Type B pancreatic cell (in vitro differentiated cells): Measurements from ENCODE around the gene ZFYVE16. TPM values are rescaled to one million over a fixed set of nuclear protein-coding genes. Genes with fewer than 3 reads are reported as not detected.

ENCODE experiments used
- DNase-seq: peaks from one replicate; pipeline ENCODE4 v3.0.0; 2021; ENCODE audit warnings: mixed read lengths; ENCODE audit not compliant: unreplicated experiment; ENCODE audit errors: extremely low spot score
- H3K27ac Mint-ChIP-seq: 2 replicates; pipeline ENCODE4 v1.8.0; 2021; ENCODE audit warnings: mild to moderate bottlenecking, mixed read lengths
- H3K27me3 Mint-ChIP-seq: 2 replicates; pipeline ENCODE4 v1.8.0; 2021; ENCODE audit warnings: mixed read lengths
- H3K36me3 Mint-ChIP-seq: 2 replicates; pipeline ENCODE4 v1.8.0; 2021; ENCODE audit warnings: mixed read lengths
- H3K4me1 Mint-ChIP-seq: one replicate; pipeline ENCODE4 v1.8.0; 2021; ENCODE audit warnings: mixed read lengths; ENCODE audit not compliant: unreplicated experiment
- H3K4me3 Mint-ChIP-seq: 2 replicates; pipeline ENCODE4 v1.8.0; 2021; ENCODE audit warnings: mild to moderate bottlenecking, mixed read lengths
- H3K9me3 Mint-ChIP-seq: 2 replicates; pipeline ENCODE4 v1.8.0; 2021; ENCODE audit warnings: mixed read lengths
- total RNA-seq: library from RNA; stranded (reverse); gene quantifications from 2 replicates; pipeline ENCODE4 v1.2.1, GENCODE V29; 2021; ENCODE audit warnings: low replicate concordance
- TF ChIP-seq, protein P1 (sequence below): fragments of 200-600 bp; sonication (generic); conservative IDR thresholded peaks from 2 replicates; pipeline ENCODE4 v1.5.0; 2021; ENCODE audit warnings: antibody characterized with exemption, mild to moderate bottlenecking

Gene ZFYVE16
- total RNA-seq, 1 donor from 2014 or later: 55.0 TPM

DNA sequence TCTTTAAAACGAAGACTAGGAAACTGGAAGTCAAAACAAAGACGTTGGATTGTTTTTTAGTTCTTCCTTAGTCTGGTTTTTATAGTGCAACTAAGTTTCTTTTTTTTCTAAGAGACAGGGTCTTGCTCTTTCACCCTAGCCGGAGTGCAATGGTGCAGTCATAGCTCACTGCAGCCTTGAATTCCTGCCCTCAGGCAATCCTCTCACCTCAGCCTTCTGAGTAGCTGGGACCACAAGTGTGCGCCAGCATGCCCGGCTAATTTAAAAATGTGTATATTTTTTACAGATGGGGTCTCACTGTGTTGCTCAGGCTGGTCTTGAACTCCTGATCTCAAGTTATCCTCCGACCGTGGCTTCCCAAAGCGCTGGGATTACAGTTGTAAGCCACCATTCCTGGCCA is 27.6 kb downstream of the ZFYVE16 start:
- Mint-ChIP-seq H3K4me3 (no peak overlapping the region), H3K4me1 (no peaks in the 10 kb centered on the region), H3K27me3 (no peaks in the 10 kb centered on the region), H3K9me3 (no peaks in the 10 kb centered on the region), H3K36me3 (peaks cover 28% of the 10 kb centered on the region), H3K27ac (no peak overlapping the region)
- TF ChIP-seq, protein P1, sequence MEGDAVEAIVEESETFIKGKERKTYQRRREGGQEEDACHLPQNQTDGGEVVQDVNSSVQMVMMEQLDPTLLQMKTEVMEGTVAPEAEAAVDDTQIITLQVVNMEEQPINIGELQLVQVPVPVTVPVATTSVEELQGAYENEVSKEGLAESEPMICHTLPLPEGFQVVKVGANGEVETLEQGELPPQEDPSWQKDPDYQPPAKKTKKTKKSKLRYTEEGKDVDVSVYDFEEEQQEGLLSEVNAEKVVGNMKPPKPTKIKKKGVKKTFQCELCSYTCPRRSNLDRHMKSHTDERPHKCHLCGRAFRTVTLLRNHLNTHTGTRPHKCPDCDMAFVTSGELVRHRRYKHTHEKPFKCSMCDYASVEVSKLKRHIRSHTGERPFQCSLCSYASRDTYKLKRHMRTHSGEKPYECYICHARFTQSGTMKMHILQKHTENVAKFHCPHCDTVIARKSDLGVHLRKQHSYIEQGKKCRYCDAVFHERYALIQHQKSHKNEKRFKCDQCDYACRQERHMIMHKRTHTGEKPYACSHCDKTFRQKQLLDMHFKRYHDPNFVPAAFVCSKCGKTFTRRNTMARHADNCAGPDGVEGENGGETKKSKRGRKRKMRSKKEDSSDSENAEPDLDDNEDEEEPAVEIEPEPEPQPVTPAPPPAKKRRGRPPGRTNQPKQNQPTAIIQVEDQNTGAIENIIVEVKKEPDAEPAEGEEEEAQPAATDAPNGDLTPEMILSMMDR: no peak
- no peak for DNase-seq

DNA sequence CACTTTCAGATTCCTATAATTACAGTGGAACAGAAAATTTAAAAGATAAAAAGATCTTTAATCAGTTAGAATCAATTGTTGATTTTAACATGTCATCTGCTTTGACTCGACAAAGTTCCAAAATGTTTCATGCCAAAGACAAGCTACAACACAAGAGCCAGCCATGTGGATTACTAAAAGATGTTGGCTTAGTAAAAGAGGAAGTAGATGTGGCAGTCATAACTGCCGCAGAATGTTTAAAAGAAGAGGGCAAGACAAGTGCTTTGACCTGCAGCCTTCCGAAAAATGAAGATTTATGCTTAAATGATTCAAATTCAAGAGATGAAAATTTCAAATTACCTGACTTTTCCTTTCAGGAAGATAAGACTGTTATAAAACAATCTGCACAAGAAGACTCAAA is 29.5 kb downstream of the ZFYVE16 start:
- no peak for DNase-seq
- H3K9me3 Mint-ChIP-seq: no peaks in the 10 kb centered on the region
- TF ChIP-seq, protein P1: no peak
- H3K4me3 Mint-ChIP-seq: no peak overlapping the region
- peaks cover 38% of the 10 kb centered on the region for H3K36me3 Mint-ChIP-seq
- H3K27ac Mint-ChIP-seq: no peak overlapping the region
- H3K27me3 Mint-ChIP-seq: no peaks in the 10 kb centered on the region
- H3K4me1 Mint-ChIP-seq: no peaks in the 10 kb centered on the region

DNA sequence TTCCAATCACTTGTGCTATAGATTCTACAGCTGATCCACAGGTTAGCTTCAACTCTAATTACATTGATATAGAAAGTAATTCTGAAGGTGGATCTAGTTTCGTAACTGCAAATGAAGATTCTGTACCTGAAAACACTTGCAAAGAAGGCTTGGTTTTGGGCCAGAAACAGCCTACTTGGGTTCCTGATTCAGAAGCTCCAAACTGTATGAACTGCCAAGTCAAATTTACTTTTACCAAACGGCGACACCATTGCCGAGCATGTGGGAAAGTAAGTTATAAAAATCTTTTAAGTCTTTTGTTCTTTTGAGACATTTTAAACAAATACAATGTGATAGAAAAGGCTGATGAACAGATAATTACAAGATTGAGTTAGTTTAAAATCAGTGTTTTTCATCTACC is 30.9 kb downstream of the ZFYVE16 start:
- peaks cover 41% of the 10 kb centered on the region for H3K36me3 Mint-ChIP-seq

DNA sequence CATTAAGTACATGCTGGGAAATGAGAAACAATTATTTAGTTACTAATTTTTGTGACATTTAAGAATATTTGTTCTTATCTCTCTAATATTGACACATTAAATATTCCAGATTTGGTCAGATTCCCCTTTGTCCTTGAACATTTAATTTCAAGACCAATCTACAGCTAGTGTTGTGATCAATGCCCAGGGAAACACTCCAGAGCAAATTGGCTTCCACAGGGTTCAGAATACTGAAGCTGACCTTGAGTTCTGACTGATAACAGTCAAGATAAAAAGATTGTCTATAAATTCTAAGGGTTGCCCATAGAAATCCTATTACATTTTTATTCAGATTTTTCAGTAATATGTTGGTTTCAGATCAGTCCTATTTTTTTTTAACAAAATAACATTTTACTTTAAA is 31.3 kb downstream of the ZFYVE16 start:
- H3K4me1 Mint-ChIP-seq: no peaks in the 10 kb centered on the region
- TF ChIP-seq, protein P1: no peak
- no peak for DNase-seq
- H3K4me3 Mint-ChIP-seq: no peak overlapping the region
- no peak overlapping the region for H3K27ac Mint-ChIP-seq
- no peaks in the 10 kb centered on the region for H3K27me3 Mint-ChIP-seq
- no peaks in the 10 kb centered on the region for H3K9me3 Mint-ChIP-seq
- H3K36me3 Mint-ChIP-seq: peaks cover 39% of the 10 kb centered on the region

More for the DNA sequence above, 30.9 kb downstream of the ZFYVE16 start:
- Mint-ChIP-seq H3K27me3 (no peaks in the 10 kb centered on the region), H3K4me1 (no peaks in the 10 kb centered on the region), H3K27ac (no peak overlapping the region), H3K4me3 (no peak overlapping the region), H3K9me3 (no peaks in the 10 kb centered on the region)
- TF ChIP-seq, protein P1: no peak
- no peak for DNase-seq

DNA sequence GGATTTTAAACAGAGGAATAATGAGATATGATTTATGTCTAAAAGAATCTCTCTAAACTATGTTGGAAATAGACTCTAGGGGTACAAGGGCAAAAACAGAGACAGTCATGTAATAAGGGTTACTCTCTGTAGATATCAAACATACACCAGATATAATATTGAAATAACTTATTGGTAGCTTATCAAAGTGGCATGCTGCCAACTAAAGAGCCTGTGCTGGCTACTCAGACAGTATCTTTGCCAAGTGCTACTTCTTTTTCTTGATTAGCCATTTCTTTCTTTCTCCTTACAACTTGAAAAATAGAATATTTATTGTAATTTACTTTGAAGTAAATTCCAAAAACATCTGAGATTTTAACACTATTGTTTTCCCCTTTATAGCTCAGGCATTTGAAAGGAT is 34.9 kb downstream of the ZFYVE16 start:
- TF ChIP-seq, protein P1: no peak
- H3K4me1 Mint-ChIP-seq: no peaks in the 10 kb centered on the region
- H3K9me3 Mint-ChIP-seq: no peaks in the 10 kb centered on the region
- H3K4me3 Mint-ChIP-seq: no peak overlapping the region
- DNase-seq: no peak
- H3K36me3 Mint-ChIP-seq: peaks cover 27% of the 10 kb centered on the region
- H3K27ac Mint-ChIP-seq: no peak overlapping the region
- H3K27me3 Mint-ChIP-seq: no peaks in the 10 kb centered on the region

DNA sequence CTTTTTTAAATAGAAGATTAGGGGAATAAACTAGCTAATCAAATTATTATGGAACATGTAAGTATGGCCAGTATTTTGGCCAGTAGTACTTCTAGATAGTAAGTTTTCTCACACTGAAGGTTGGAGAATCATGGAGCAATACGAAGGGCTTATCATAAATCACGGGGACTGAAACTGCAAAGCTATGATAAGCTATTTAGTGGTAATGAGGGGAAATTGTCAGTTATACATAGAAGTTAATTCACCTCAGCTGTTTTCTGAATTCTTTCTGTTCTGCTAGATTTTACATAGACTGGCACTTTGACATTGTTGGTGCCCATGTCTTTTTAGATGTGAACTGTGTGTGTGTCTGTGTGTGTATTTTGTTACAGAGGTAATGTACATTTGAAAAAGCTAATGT is 45.5 kb downstream of the ZFYVE16 start:
- no peak for DNase-seq
- TF ChIP-seq, protein P1: no peak
- no peaks in the 10 kb centered on the region for H3K9me3 Mint-ChIP-seq
- no peaks in the 10 kb centered on the region for H3K27me3 Mint-ChIP-seq
- H3K4me3 Mint-ChIP-seq: no peak overlapping the region
- no peak overlapping the region for H3K27ac Mint-ChIP-seq
- H3K4me1 Mint-ChIP-seq: no peaks in the 10 kb centered on the region
- peaks cover 38% of the 10 kb centered on the region for H3K36me3 Mint-ChIP-seq
